GM18951 (cell line): ENCODE results near the gene RHOT2.

ENCODE experiments used
- POLR2A ChIP-seq: IDR thresholded peaks from 4 replicates; pipeline ENCODE4 v1.6.1; 2011; ENCODE audit warnings: mild to moderate bottlenecking; ENCODE audit not compliant: insufficient read length, insufficient read depth; ENCODE audit errors: extremely low read depth
- in situ Hi-C: fragments of 300-500 bp; cut with MboI; formaldehyde crosslinking; loops from one replicate; pipeline ENCODE4 v1.12.0; 2022; ENCODE audit warnings: low sequenced_read_pairs, mixed read lengths, inconsistent platforms; ENCODE audit not compliant: unreplicated experiment

The RHOT2 gene

DNA sequence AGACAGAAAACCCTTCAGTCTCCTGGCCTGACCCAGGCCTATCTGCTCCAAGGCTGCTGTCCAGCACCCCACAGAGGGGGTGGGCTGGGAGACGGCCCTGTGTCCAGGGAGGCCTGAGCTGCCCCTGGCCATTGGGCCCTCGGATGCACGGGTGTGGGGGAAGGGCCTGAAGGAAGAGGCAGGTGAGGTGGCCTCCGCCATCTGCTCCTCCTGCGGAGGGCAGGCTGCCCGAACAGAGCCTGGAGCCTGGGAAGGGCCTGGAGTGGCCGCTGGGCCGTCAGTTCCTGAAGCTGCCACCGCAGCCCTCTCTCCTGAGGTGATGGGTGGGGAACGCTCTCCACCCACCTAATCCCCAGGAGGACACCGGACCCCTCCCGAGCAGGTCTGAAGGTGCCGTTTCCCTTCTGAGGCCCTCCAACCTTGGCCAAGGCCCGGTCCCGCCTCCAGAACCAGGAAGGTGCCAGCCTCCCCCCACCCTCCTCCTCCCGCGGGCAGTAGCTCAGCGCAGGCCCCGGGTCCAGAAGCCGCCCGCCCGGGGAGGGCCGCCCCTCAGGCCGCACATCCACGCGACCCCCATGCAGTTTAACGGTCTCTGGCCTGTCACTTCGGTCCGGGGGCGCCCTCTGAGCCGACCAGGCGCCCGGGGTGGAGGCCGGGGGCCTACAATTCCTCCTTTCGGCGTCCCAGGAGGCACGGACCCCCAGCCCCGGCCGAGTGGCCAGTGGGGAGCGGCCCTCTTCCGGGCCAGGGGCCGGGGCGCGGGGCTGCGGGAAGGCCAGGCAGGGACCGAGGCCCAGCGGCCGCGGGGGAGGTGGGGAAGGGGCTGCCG, 36.8 kb downstream of the RHOT2 start:
- in situ Hi-C loops: no loop called here
- TF ChIP-seq POLR2A: no peak

DNA sequence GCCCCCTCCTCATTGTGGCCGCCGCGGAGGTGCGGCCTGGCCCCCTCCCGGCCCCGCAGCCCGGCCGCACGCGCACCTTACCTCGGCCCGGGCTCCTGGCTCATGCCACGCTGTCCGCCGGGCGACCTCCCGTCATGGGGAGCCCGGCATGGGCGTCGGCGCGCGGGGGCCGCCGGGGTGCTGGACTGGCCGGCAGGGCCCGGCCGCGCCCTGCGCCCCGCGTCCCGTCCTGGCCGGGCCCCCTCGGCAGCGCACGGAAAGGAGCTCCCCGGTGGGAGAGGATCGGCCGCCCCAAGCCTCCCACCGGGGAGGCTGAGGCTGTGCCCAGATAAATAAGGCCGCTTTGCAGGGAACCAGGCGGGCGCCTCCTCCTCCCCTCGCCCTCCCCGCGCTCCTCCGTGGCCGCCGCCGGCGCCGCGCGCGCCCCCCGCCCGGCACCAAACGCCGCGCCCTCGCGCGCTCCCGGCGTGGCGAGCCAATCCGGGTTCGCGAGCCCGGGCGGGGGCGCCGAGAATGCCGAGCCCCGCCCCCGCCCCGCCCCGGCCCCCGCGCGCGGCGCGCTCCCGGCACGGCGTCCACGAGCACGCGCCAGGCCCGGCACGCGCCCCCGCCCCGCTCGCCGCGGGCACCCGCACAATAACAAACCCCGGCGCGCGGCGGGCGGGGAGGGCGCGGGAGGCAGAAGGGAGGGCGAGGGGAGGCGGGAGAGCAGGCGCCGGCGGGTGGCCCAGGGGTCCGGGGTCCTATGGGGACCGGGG, 37.7 kb downstream of the RHOT2 start, which contains the start of gene FBXL16:
Gene FBXL16, minus strand, starts transcription at position 371 of the 758 bp plus-strand sequence. CDS start 8,396 bp downstream, outside the sequence.
- in situ Hi-C loops: no loop called here
- no peak for TF ChIP-seq POLR2A

GRCh38 chr16:706189-707061, 38.5 kb downstream of the RHOT2 start:
- no peak for TF ChIP-seq POLR2A
- in situ Hi-C loops: no loop called here

DNA sequence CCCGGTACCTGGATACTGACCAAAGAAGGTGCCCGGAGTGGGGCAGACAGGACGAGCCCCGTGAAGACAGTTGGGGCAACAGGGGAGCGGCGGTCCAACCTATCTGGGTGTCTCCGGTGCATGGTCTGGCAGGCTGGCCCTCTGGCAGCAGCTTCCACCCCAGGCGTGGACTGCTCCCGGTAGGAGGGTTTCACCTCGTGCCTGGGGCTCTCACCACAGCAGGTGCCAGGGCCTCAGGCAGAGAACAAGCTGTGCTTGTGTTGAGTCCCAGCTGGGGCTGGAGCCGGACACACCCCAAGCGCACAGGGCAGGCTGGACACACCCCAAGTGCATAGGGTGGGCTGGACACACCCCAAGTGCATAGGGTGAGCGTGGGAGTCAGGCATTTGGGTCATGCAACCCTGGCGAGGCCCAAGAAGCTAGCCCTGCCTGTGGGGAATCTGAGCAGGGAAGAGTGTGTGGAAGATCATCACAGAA, 39.2 kb downstream of the RHOT2 start:
- in situ Hi-C loops: no loop called here
- no peak for TF ChIP-seq POLR2A

DNA sequence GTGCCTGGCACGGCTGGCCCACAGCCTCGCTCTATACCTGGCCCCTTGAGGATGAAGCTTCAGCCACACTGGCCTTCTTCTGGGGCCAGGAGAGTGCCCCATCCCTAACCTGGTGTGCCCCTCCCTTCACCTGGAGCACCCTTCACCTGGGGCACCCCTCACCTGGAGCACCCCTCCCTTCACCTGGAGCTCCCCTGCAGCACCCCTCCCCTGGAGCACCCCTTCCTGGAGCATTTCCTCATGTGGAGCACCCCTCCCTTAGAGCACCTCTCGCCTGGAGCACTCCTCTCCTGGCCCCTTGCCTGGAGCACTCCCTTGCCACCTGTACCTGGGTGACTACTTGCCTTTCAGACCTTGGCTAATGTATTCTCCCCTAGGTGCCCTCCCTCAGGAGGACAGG, 40.1 kb downstream of the RHOT2 start:
- TF ChIP-seq POLR2A: no peak
- in situ Hi-C loops: no loop called here

DNA sequence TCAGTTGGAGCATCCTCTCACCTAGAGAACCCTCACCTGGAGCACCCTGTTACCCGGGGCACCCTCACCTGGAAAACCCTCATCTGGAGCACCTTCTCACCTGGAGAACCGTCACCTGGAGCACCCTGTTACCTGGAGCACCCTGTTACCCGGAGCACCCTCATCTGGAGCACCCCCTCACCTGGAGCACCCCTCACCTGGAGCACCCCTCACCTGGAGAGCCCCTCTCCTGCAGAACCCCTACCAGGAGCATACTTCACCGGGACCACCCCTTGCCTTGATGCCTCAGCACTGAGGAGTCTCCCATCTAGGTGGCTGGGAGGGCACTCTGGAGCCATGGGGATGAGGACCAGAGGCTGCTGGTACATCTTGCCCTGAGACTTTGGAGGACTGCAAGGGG, 41.0 kb downstream of the RHOT2 start:
- in situ Hi-C loops: no loop called here
- TF ChIP-seq POLR2A: no peak

DNA sequence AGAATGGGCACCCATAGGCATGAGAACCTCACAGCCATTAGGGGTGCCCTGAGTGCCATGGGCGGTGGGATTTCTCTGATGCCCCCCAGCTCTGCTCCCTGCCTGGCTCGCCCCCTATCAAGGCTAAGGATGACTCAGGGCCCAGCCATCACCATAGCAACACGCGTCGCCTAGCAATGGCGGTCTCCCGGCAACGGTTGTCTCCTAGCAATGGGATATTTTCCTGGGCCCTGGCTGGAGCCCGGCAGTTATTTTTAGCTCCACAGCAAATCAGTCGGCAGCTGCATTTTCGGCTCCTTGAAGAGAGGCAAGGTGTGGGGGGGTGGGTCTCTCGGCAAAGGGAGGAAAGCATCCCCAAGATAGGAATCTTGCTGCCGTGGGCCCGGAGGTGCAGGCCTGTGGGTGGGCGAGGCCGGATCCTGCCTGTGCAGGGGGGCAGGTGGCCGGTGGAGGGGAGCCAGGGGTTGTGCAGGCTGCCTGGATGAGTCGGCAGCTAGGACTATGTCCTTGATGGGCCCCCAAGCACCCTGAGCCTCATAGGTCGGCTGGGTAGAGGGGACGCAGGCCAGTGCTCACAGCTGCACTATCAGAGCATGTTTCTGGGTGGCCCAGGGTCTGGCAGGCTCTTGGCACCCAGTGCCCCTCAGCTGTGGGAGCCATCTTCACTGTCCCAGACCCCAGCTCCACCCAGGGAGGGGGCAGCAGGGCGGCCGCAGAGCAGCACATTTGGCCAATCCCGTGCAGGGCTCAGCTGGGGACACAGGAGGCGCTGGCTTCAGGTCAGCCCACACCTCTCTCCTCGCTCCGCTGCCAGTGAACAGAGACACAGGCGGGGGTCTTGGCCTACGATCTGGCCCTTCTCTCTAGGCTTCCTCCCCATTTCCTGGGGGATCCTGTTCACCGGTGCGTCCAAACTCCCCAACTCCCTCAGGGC, 41.9 kb downstream of the RHOT2 start:
- no peak for TF ChIP-seq POLR2A
- in situ Hi-C loops: loop anchor here (10.0 kb wide), 1 partner anchor 75 kb away; the partner anchor contains the start of genes CHTF18 and RPUSD1

GRCh38 chr16:710500-711075, 42.7 kb downstream of the RHOT2 start:
- no peak for TF ChIP-seq POLR2A
- in situ Hi-C loops: loop anchor here (10.0 kb wide), 1 partner anchor 74 kb away; the partner anchor contains the start of genes CHTF18 and RPUSD1

DNA sequence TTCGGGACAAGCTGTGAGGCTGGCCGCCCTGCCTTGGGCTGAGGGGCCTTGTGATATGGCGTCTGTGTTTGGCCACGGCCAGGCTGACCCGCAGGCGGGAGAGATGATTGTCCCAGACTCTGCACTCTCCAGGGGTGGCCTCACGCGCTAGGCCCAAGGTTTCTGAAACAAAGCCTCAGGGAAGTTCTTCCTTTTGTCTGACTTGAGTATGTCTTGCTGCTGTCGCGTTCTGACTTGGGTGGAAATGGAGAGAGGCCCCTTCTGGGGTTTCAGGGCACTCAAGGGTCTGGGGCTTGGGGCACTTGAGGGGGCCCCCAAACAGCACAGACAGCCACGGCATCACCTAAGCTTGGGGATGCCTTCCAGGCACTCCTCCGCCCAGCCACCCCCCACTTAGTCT, 43.2 kb downstream of the RHOT2 start:
- no peak for TF ChIP-seq POLR2A
- in situ Hi-C loops: loop anchor here (10.0 kb wide), 1 partner anchor 74 kb away; the partner anchor contains the start of genes CHTF18 and RPUSD1

- in situ Hi-C loops: loop anchor here (10.0 kb wide), 1 partner anchor 73 kb away; the partner anchor contains the start of genes CHTF18 and RPUSD1
These were observed 43.8 kb downstream of the RHOT2 start for GRCh38 chr16:711548-712320.

DNA sequence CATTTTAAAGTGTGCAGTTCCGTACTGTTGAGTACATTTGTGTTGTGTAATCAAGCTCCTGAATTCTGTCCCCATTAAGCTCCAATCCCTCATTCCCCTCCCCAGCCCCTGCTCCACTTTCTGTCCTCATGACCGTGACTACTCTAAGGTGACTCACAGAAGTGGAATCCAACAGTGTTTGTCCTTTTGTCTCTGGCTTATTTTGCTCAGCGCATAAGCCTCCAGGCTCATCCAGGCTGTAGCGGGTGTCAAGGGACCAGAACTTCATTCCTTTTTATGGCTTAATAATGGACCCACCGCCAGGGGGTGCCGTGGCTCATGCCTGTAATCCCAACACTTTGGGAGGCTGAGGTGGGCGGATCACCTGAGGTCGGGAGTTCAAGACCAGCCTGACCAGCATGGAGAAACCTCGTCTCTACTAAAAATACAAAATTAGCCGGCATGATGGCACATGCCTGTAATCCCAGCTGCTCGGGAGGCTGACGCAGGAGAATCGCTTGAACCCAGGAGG, 44.9 kb downstream of the RHOT2 start:
- in situ Hi-C loops: loop anchor here (10.0 kb wide), 1 partner anchor 72 kb away; the partner anchor contains the start of genes CHTF18 and RPUSD1

More at GRCh38 chr16:711548-712320, 43.8 kb downstream of the RHOT2 start:
- TF ChIP-seq POLR2A: no peak
